HK-2 (cell line): Measurements from ENCODE around the gene TMEM59L.

Experiments used
- DNase-seq: peaks from one replicate; pipeline ENCODE4 v3.0.0-alpha.2; 2018; ENCODE audit not compliant: unreplicated experiment

Gene TMEM59L

GRCh38 chr19:18637673-18638630, 25.3 kb downstream of the TMEM59L start:
- DNase-seq, result peak; percentile 31

- no peak for DNase-seq
Measured at GRCh38 chr19:18639706-18640243, 27.1 kb downstream of the TMEM59L start.

DNA sequence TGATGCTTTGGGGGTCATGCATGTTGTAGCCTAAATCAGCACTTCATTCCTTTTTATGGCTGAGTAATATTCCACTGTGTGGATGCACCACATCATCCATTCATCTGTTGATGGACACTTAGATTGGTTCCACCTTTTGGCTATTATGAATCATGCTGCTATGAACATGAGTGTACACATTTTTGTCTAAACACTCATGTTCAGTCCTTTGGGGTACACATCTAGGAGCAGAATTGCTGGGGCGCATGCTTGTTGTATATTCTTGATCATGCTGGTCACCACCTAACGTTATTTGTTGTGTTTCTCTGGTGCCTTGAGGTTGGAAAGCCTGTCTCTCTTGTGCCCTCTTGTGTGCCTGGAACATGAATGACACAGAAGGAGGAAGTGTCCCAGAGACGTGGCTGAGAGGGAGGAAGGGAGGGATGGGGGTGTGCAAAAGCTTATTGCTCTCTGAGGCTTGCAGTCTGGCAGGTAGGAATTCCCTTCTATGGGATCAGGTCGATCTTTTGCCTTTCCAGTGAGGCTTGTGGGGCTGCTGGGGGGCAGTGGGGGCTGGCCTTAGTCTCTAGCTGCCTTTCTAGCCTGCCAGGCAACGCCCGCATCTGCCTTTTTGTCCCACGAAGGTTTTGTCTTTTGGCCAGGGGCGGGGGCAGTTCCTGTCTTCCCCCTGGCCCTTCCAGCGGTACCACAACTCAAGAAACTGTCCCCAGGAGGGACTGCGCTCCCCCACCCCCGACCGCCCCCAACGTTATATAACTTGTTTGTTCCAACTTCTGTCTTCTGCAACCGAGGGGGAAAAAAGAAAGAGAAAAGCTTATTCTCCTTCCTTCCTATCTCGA, 31.7 kb downstream of the TMEM59L start:
- no peak for DNase-seq

GRCh38 chr19:18645035-18645511, 32.4 kb downstream of the TMEM59L start:
- no peak for DNase-seq

DNA sequence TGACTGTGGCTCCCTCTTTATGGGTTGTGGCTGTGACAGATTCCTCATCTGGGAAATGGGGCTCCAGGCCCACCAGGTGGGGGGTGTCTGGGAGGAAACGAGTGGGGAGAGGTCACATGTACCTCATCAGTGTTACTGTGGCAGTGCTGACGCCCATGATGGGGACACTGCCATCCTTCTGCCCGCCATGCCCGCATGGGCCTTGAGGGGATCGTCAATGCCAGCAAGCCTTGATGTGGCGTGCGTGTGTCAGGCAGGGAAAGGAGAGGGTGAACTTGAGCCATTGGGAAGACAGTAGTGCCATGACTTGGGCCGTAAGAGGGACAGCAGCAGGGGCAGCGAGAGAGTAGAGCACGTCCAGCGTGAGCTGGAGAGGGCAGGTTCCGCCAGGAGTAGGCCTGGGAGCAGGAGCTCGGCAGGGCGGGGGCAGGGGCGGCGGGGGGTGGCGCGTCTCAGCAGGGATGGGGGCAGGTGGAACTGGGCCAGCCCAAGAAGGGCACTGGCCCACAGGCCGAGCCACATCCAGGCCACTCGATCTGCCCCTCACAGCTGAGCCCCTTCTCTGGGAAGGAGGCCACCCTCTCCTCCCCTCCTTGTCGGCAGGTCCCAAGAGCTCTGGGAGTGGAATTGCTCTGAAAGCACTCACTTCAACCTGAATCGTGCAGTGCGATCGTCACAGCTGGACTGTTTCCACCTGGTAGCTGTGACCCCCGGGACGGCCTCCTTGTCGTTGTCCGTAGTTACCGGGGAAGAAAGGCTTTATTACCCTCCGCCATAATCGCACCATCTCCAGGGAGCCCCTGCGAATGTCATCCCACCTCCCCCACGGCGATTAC, 34.1 kb downstream of the TMEM59L start:
- DNase-seq, result no peak

DNA sequence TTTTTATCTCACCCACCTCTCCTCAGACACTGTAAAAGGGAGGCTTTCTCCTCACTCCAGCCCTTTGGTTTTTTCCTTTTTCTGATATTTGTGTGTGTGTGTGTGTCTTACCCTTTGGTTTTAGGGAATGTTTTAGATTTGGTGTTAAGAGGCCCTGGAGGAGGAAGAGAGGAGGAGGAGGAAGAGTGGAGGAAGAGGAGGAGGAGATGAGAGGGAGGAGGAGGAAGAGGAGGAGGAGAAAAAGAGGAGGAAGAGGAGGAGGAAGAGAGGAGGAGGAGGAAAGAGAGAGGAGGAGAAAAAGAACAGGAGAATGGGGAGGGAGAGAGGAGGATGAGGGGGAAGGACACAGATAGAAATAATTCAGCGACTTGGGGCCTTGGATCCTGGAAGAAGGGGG, 34.7 kb downstream of the TMEM59L start:
- DNase-seq, result no peak

DNA sequence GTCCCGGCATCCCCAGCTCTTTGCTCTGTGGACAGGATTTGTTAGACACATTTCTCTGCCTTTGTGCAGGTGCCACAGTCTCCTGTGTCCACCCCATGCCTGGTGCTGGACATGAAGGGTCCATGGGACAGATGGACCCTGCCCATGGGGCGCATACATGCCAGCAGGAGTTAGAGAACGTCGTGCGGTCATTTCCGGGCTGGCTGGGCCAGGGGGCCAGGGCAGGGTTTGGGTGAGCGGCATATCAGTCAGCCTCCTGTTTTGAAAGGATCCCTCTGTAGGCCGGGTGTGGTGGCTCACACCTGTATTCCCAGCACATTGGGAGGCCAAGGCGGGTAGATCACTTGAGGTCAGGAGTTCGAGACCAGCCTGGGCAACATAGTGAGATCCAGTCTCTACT, 35.1 kb downstream of the TMEM59L start:
- DNase-seq, result no peak

DNA sequence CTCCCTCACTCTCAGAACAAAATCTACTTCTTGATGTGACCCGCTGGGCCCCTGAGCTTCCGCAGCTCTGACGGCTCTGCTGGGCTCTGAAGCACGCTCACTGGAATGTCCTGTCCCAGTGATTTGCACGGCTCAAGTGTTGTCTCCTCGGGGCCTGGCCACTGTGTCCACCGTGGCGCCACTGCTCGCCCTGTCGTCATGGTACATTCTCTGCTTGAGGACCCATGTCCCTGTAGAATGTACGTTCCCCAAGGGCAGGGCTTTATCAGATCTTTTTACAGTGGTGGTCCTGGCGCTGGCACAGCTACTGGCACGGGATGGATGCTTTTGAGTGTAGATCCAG, 36.3 kb downstream of the TMEM59L start:
- DNase-seq, result no peak

- no peak for DNase-seq
Measured at GRCh38 chr19:18649371-18650020, 36.8 kb downstream of the TMEM59L start.

- DNase-seq, result no peak
Measured at GRCh38 chr19:18650021-18650390, 37.3 kb downstream of the TMEM59L start.

DNA sequence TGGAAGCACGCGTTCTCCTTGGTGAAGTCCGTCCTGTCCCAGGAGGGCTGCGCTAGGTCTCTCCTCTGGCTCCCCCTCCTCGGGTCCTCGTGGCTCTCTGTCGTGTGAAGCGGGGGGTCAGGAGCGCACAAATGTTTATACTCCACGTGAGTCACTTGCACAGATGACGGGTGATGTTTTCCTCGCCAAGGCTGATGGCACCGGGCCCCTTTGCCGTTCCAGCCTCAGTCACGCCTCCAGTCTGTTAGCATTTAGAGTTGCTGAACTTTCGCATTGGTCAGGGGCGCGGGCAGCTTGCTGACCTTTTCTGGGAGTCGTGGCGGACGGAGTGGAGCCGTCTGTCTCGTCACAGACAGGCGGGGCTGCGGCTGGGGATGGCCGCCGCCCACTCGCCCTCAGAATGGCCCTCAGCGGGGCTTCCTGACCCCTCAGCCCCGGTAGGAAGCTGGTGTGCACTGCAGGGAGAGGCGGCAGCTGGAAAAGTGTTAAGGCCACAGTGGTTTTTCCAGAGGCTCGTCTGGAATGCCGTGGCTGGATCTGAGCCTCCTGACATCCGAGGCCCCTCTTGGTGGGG, 37.9 kb downstream of the TMEM59L start:
- no peak for DNase-seq

GRCh38 chr19:18651300-18651699, 38.6 kb downstream of the TMEM59L start:
- DNase-seq, result no peak

- no peak for DNase-seq
Measured at GRCh38 chr19:18651733-18652132, 39.1 kb downstream of the TMEM59L start.

GRCh38 chr19:18653853-18654252, 41.2 kb downstream of the TMEM59L start:
- no peak for DNase-seq

DNA sequence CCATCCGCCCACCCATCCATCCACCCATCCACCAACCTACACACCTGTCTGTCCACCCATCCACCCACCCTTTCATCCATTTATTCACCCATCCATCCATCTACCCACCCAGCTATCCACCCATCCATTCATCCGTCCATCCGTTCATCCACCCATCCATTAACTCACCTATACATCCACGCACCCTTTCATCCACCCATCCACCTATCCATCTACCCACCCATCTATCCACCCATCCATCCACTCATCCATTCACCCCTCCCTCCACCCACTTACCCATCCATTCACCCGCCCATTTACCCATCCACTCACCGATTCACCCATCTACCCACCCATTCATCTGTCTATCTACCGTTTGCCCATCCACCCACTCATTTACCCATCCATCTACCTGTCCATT, 41.8 kb downstream of the TMEM59L start:
- DNase-seq, result no peak

GRCh38 chr19:18655173-18655844, 42.6 kb downstream of the TMEM59L start:
- DNase-seq, result no peak

DNA sequence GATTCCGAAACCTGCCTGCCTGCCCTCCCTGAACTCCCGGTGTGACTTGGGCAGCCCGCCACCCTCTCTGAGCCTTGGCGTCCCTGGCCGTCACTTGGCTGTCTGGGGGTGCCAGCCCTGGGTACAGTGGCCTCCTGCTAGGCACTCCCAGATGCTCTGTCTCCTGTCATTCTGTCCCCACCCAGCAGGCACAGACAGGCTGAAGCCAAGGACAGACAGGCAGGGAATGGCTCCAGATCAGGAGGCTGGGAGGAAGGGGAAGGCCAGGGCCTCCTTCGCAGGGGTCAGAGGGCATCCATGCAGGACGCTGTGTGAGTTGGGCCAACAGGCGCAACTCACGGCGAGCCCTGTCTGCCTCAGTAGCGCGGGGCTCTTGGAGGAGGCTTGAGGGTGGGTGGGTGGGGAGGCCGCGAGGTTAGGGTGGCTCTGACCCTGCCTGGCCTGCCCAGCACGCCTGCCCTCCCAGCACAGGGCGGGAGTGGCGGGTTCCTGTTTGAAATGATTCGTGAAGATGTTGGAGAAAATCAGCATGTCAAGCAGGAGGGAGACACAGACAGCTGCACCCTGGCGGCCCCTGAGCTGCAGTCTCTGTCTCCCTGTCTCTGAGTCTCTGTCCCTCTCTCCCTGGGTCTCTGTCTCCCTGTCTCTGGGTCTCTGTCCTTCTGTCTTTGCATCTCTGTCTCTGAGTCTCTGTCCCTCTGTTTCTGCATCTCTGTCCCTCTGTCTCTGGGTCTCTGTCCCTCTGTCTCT, 43.8 kb downstream of the TMEM59L start:
- DNase-seq, result no peak

DNA sequence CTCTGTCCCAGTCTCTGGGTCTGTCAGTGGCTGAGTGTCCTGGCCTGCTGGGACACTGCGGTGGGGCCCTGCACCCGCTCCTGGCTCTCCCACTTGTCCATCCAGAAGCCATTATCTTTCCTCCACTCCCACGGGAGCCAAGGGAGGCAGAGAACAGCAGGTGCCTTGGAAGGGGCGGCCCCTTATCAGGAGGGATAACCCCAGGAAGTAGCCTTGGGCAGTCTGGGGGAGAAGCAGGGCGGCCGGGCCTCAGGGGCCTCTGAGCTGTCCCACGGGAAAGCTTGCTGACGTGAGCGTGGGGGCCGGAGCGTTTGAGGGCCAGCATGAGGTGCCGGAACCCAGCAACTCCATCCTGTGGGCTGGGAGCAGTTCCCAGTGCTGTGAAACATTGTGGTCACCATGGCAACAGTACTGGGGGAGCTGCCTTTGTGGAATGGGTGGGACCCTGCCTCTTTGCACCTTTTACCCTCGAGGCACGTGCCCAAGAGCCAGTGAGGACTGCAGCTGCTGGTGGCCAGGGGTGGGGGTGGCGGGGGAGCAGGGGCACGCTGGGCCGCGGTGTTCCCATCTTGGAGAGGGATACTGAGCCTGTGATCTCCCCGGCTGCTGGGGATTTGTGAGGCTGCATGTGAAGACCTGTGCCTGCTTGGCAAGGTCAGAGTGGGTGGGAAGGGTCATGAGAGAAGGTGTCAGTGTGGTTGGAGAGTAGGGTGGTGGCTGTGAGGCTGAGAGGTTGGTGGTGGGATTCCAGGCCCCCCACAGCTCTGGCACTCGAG, 45.1 kb downstream of the TMEM59L start:
- no peak for DNase-seq
